K562 (cell line): ENCODE data around the gene TFAP2A. TPM values are rescaled to one million over a fixed set of nuclear protein-coding genes. Genes with fewer than 3 reads are reported as not detected.

Experiments
- AFF4 ChIP-seq: sonication (generic); formaldehyde crosslinking; IDR thresholded peaks from 2 replicates; pipeline ENCODE4 v1.8.0; 2023; ENCODE audit warnings: mild to moderate bottlenecking, missing genetic modification reagents
- CREB5 ChIP-seq: fragments of 250-450 bp; sonication (Bioruptor Pico); IDR thresholded peaks from 2 replicates; pipeline ENCODE4 v1.5.0; 2020; ENCODE audit warnings: mild to moderate bottlenecking
- CTCFL ChIP-seq: IDR thresholded peaks from 2 replicates; pipeline ENCODE4 v1.6.1; 2011; ENCODE audit warnings: borderline replicate concordance, low read depth, mild to moderate bottlenecking, moderate library complexity, low read length; ENCODE audit not compliant: insufficient read depth, poor library complexity, severe bottlenecking
- DPF2 ChIP-seq: fragments of 450-650 bp; IDR thresholded peaks from 2 replicates; pipeline ENCODE4 v1.6.1; 2016
- L3MBTL2 ChIP-seq: fragments of 450-650 bp; IDR thresholded peaks from 2 replicates; pipeline ENCODE4 v1.6.1; 2016; ENCODE audit warnings: mild to moderate bottlenecking, moderate library complexity
- NELFE ChIP-seq: IDR thresholded peaks from 2 replicates; pipeline ENCODE4 v1.6.1; 2011; ENCODE audit warnings: mild to moderate bottlenecking; ENCODE audit not compliant: insufficient read depth, insufficient read length
- NEUROD1 ChIP-seq: fragments of 150-350 bp; IDR thresholded peaks from 2 replicates; pipeline ENCODE4 v1.6.1; 2014; ENCODE audit warnings: borderline replicate concordance, low read length, low read depth; ENCODE audit not compliant: partially characterized antibody
- POLR3A ChIP-seq: IDR thresholded peaks from 2 replicates; pipeline ENCODE4 v1.6.1; 2011; ENCODE audit warnings: borderline replicate concordance, mild to moderate bottlenecking, moderate library complexity; ENCODE audit not compliant: insufficient read length, insufficient read depth; ENCODE audit errors: extremely low read depth
- THAP12 ChIP-seq: fragments of 250-450 bp; sonication (Bioruptor Pico); IDR thresholded peaks from 2 replicates; pipeline ENCODE4 v1.9.0; 2021; ENCODE audit warnings: mild to moderate bottlenecking, inconsistent platforms
- ZBTB2 ChIP-seq: fragments of 450-650 bp; IDR thresholded peaks from 2 replicates; pipeline ENCODE4 v1.6.1; 2016; ENCODE audit warnings: antibody characterized with exemption
- ZNF175 ChIP-seq: fragments of 200-800 bp; sonication (Bioruptor generic); IDR thresholded peaks from 2 replicates; pipeline ENCODE4 v1.6.1; 2016; ENCODE audit warnings: low read depth, mild to moderate bottlenecking, missing genetic modification characterization, missing compliant biosample characterization
- ZNF41 ChIP-seq: fragments of 250-450 bp; sonication (Bioruptor Pico); conservative IDR thresholded peaks from 2 replicates; pipeline ENCODE4 v1.4.0; 2020; ENCODE audit warnings: mild to moderate bottlenecking
- ZNF449 ChIP-seq: fragments of 250-450 bp; sonication (Bioruptor Pico); IDR thresholded peaks from 2 replicates; pipeline ENCODE4 v1.8.0; 2022; ENCODE audit warnings: moderate library complexity, mild to moderate bottlenecking, inconsistent platforms
- polyA plus RNA-seq, 8 experiments: library from polyadenylated mRNA; depleted of rRNA in 4 of 8; stranded (reverse) in 5 of 8; unstranded in 3 of 8; fragments of >200 nt; fragmentation: Nextera tagmentation in 2 of 8; fragmentation: Illumina TruSeq in 1 of 8; extraction: Ambion mirVana in 2 of 8; extraction: Trizol in 1 of 8; gene quantifications; 2 replicates each; pipeline versions ENCODE4 v1.2.1 to v1.2.3, GENCODE V29; 2011 to 2014; ENCODE audit warnings: inconsistent platforms in 1 of 8, missing spikeins in 1 of 8
- total RNA-seq, 7 experiments: library from RNA; depleted of rRNA in 6 of 7; stranded (reverse); fragments of >200 nt in 6 of 7; fragmentation: Illumina TruSeq in 2 of 7; extraction: Trizol in 2 of 7; gene quantifications; 2 replicates each; pipeline versions ENCODE4 v1.2.1 to v1.2.3, GENCODE V29; 2011 to 2021; ENCODE audit warnings: low replicate concordance in 1 of 7

TFAP2A gene
- total and polyA plus RNA-seq, 9 of the 15 experiments (the other 6 are each of a cell fraction or from before 2014, with no cell fraction given): 0.14 to 0.53 (median 0.19) TPM; not detected in 1

GRCh38 chr6:10383331-10384090 is 31.4 kb downstream of the TFAP2A start (continued):
- no peak for TF ChIP-seq THAP12
- no peak for TF ChIP-seq ZNF175
- no peak for TF ChIP-seq CTCFL
- no peak for TF ChIP-seq AFF4
- TF ChIP-seq POLR3A: no peak
- TF ChIP-seq NEUROD1: no peak
- TF ChIP-seq CREB5: no peak
- TF ChIP-seq DPF2: no peak
- no peak for TF ChIP-seq ZNF449 (CRISPR knock-in tag)
- no peak for TF ChIP-seq ZNF41
- TF ChIP-seq NELFE: no peak
- no peak for TF ChIP-seq ZBTB2
- TF ChIP-seq L3MBTL2: peak; percentile 36; the same call in 1 of the 2 replicates
